ENCODE data around the gene ATP1A4. TPM values are rescaled to one million over a fixed set of nuclear protein-coding genes. Genes with fewer than 3 reads are reported as not detected.

The ATP1A4 gene
- total RNA-seq, 1 donor from 2014 or later: not detected

DNA sequence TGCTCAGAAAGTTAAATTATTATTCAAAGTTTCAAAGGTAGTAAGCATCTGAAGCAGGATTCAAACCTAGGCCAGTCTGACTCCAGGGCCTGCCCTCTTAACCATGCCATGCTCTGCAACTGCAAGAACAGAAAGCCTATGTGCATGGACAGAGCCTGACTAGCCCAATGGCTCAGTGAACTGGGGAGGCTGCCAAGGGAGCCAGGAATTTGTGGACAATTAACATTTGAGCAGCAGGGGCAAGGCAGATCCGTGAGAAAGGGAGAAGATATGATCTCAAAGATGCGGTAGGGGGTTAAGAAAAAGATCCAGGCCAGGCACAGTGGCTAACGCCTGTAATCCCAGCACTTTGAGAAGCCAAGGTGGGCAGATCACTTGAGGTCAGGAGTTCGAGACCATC is 6.5 kb upstream of the ATP1A4 start:
- CTCF ChIA-PET: no interaction called here
- no peaks in the 10 kb centered on the region for H3K9me3 Mint-ChIP-seq
- H3K27me3 Mint-ChIP-seq: peaks cover 23% of the 10 kb centered on the region
- intact Hi-C loops (cut with micrococcal nuclease): no loop called here
- no peak overlapping the region for H3K4me3 Mint-ChIP-seq
- no peak overlapping the region for H3K27ac Mint-ChIP-seq
- H3K36me3 Mint-ChIP-seq (ENCODE audit: low read depth): no peaks in the 10 kb centered on the region
- no peak for ATAC-seq (ENCODE audit: low read depth)
- H3K4me1 Mint-ChIP-seq: no peaks in the 10 kb centered on the region
- no peak for DNase-seq
- TF ChIP-seq, protein P1, sequence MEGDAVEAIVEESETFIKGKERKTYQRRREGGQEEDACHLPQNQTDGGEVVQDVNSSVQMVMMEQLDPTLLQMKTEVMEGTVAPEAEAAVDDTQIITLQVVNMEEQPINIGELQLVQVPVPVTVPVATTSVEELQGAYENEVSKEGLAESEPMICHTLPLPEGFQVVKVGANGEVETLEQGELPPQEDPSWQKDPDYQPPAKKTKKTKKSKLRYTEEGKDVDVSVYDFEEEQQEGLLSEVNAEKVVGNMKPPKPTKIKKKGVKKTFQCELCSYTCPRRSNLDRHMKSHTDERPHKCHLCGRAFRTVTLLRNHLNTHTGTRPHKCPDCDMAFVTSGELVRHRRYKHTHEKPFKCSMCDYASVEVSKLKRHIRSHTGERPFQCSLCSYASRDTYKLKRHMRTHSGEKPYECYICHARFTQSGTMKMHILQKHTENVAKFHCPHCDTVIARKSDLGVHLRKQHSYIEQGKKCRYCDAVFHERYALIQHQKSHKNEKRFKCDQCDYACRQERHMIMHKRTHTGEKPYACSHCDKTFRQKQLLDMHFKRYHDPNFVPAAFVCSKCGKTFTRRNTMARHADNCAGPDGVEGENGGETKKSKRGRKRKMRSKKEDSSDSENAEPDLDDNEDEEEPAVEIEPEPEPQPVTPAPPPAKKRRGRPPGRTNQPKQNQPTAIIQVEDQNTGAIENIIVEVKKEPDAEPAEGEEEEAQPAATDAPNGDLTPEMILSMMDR (IDR thresholded peaks at IDR 0.05): no peak
- POLR2A ChIA-PET: no interaction called here

DNA sequence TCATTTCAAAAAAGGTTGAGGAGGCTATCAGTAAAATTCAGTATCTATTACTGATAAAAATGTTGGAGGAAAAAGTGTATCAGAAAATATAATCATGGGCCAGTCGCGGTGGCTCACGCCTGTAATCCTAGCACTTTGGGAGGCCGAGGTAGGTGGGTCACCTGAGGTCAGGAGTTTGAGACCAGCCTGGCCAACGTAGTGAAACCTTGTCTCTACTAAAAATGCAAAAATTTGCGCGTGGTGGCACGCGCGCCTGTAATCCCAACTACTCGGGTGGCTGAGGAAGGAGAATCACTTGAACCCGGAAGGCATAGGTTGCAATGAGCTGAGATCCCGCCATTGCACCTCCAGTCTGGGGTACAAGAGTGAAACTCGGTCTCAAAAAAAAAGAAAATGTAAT is 5.3 kb upstream of the ATP1A4 start:
- POLR2A ChIA-PET: no interaction called here
- no peak overlapping the region for H3K27ac Mint-ChIP-seq
- CTCF ChIA-PET: no interaction called here
- TF ChIP-seq, protein P1 (IDR thresholded peaks at IDR 0.05): no peak
- intact Hi-C loops (cut with micrococcal nuclease): no loop called here
- ATAC-seq (ENCODE audit: low read depth) (no peak), DNase-seq (no peak)
- peaks cover 18% of the 10 kb centered on the region for H3K27me3 Mint-ChIP-seq
- no peaks in the 10 kb centered on the region for H3K9me3 Mint-ChIP-seq
- H3K36me3 Mint-ChIP-seq (ENCODE audit: low read depth): no peaks in the 10 kb centered on the region
- no peaks in the 10 kb centered on the region for H3K4me1 Mint-ChIP-seq
- no peak overlapping the region for H3K4me3 Mint-ChIP-seq

DNA sequence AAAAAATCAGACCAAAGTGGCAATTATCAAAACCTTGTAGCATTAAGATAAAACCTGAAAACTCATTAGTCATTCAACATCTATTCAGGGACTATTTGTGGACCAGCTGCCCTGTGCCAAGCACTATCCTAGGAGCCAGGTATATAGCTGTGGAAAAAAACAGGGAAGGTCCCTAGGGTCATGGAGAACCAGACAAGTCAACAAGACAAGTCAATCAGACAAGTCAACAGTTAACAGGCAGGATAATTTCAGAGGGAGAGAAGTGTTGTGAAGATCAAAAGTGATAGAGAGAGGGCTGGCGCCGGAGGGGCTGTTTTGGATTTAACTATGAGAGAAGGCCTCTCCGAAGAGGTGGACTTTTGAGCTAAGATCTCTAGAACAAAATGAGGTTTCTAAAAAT is 3.3 kb upstream of the ATP1A4 start:
- no peak overlapping the region for H3K4me3 Mint-ChIP-seq
- ChIA-PET POLR2A (no interaction called here), CTCF (no interaction called here)

DNA sequence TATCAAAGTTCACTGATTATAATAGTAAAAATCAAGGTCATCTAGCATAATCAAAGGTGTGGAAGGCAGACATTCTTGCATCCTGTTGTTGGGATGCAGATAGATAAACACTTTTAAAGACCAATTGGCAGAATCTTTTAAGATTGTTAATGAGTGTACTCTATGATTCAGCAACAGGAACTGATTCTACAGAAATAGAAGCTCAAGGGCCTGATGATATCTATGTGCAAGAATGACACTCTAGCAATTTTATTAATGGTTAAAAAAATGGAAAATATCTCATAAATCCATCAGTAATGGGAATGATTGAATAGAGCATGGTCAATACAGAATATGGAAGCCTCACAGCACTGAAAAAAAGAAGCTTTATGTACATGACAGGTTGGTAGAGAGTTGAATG is 2.2 kb upstream of the ATP1A4 start:
- H3K4me1 Mint-ChIP-seq: no peaks in the 10 kb centered on the region
- TF ChIP-seq, protein P1 (IDR thresholded peaks at IDR 0.05): no peak
- H3K9me3 Mint-ChIP-seq: no peaks in the 10 kb centered on the region
- H3K36me3 Mint-ChIP-seq (ENCODE audit: low read depth): no peaks in the 10 kb centered on the region
- DNase-seq (no peak), ATAC-seq (ENCODE audit: low read depth) (no peak)
- ChIA-PET POLR2A (no interaction called here), CTCF (no interaction called here)
- no peak overlapping the region for H3K27ac Mint-ChIP-seq
- intact Hi-C loops (cut with micrococcal nuclease): no loop called here
- H3K27me3 Mint-ChIP-seq: peaks cover 5% of the 10 kb centered on the region
- no peak overlapping the region for H3K4me3 Mint-ChIP-seq

More for the DNA sequence above, 3.3 kb upstream of the ATP1A4 start:
- Mint-ChIP-seq H3K27me3 (peaks cover 10% of the 10 kb centered on the region), H3K4me1 (no peaks in the 10 kb centered on the region), H3K27ac (no peak overlapping the region), H3K36me3 (ENCODE audit: low read depth) (no peaks in the 10 kb centered on the region), H3K9me3 (no peaks in the 10 kb centered on the region)
- TF ChIP-seq, protein P1 (IDR thresholded peaks at IDR 0.05): no peak
- DNase-seq (no peak), ATAC-seq (ENCODE audit: low read depth) (no peak)
- intact Hi-C loops (cut with micrococcal nuclease): no loop called here

DNA sequence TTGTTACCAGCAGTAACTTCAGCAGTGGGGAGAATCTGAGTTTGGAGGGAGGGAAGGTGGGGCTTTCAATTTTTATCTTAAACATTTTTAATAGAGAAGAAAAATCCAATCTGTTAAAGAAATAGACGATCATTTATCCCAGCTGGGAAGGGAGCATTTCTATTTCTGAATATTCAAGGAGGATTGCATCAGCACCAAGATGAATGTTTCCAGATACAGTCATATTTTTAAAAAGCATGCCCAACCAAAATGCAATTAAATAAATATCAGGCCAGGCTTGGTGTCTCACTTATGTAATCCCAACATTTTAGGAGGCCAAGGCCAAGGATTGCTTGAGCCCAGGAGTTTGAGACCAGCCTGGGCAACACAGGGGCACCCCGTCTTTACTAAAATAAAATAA is 1.7 kb upstream of the ATP1A4 start:
- Mint-ChIP-seq H3K36me3 (ENCODE audit: low read depth) (no peaks in the 10 kb centered on the region), H3K27me3 (peaks cover 5% of the 10 kb centered on the region), H3K4me3 (no peak overlapping the region), H3K4me1 (no peaks in the 10 kb centered on the region), H3K9me3 (no peaks in the 10 kb centered on the region), H3K27ac (no peak overlapping the region)
- ChIA-PET POLR2A (no interaction called here), CTCF (no interaction called here)
- no peak for ATAC-seq (ENCODE audit: low read depth)
- TF ChIP-seq, protein P1 (IDR thresholded peaks at IDR 0.05): no peak
- DNase-seq: no peak
- intact Hi-C loops (cut with micrococcal nuclease): no loop called here

Measured in activated B cell treated with CpG ODN at 0.5 μM for 24 hours (primary cell).